ENCODE measurements around the gene ENTPD2.
"Not testable (repeated sequence)": the region's sequence is repeated elsewhere in the genome, so short reads cannot be mapped to it uniquely, and the experiment has no call there.

The ENTPD2 gene

DNA sequence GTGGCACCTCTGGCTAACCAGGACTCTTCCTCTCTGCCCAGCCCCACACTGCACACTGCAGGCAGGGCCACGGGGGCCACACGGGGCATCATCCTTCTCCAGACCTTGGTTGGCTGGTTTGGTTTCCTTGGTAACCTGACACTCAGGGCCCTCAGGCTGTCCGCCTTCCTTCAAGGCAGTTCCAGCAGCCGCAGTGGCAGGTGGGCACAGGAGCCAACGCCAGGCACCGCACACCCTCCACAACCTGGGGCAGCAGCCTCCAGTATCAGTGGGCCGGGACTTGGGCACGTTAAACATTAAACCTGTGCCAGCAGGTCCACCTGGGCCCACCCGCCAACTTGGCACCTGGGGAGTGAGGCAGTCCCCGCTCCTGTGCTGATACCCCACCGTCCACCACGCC, 9.8 kb downstream of the ENTPD2 start:
- no peak for DNase-seq

- DNase-seq: no peak
Observed at GRCh38 chr9:137042751-137043727, 10.8 kb downstream of the ENTPD2 start.

GRCh38 chr9:137041124-137041523, 12.7 kb downstream of the ENTPD2 start:
- DNase-seq: no peak

DNA sequence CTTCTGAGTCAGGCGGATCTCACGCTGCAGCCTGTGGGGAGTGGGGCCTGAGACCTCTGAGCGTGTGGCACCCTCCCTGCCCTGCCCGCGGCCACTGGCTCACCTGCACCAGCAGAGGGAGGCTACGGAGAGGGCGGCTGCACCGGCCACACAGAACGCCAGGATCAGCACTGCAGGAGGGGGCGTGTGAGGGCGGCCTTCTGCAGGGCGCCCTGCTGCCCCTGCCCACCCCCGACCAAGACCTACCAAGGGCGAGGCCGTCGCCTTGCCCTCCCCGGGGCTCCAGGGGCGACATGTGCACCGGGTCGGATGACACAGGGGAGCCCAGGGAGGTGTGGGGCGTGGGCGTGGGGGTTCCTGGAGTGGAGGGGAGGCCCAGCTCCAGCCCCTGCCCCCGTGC, 13.3 kb downstream of the ENTPD2 start:
- no peak for DNase-seq

GRCh38 chr9:137039611-137040366, 14.1 kb downstream of the ENTPD2 start:
- no peak for DNase-seq

- DNase-seq: no peak
Observed at GRCh38 chr9:137038916-137039315, 14.9 kb downstream of the ENTPD2 start.

DNA sequence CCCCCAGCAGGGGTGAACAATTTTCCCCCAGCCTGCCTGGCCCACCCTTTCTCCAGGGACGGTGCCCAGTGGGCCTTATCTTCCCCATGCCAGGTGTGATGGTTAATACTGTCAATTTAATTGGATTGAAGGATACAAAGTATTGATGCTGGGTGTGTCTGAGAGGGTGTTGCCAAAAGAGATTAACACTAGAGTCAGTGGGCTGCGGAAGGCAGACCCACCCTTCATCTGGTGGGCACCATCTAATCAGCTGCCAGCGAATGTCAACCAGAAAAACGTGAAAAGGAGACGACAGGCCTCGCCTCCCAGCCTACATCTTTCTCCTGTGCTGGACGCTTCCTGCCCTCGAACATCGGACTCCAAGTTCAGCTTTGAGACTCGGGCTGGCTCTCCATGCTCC, 16.4 kb downstream of the ENTPD2 start:
- no peak for DNase-seq

DNA sequence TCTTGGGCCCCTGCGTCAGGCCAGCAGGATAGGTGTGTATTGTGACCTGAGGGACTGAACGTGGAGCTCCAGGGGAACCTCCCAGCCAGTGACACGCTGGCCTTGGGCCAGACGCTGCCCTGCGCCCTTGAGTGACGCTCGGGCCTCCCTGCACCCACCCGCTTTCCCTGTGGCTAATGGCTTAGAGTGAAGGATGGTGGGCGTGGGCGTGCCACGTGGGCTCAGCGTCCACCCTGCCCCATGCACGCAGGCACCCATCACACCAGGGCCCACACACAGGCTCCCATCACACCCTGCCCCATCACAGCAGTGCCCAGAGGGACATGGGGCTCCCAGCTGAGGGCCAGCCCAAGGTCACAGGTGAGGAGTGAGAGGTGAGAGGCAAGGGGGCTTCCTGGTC, 16.8 kb downstream of the ENTPD2 start:
- no peak for DNase-seq

- DNase-seq: no peak
Observed at GRCh38 chr9:137035937-137036336, 17.9 kb downstream of the ENTPD2 start.

- no peak for DNase-seq
Observed at GRCh38 chr9:137035507-137035834, 18.4 kb downstream of the ENTPD2 start.

DNA sequence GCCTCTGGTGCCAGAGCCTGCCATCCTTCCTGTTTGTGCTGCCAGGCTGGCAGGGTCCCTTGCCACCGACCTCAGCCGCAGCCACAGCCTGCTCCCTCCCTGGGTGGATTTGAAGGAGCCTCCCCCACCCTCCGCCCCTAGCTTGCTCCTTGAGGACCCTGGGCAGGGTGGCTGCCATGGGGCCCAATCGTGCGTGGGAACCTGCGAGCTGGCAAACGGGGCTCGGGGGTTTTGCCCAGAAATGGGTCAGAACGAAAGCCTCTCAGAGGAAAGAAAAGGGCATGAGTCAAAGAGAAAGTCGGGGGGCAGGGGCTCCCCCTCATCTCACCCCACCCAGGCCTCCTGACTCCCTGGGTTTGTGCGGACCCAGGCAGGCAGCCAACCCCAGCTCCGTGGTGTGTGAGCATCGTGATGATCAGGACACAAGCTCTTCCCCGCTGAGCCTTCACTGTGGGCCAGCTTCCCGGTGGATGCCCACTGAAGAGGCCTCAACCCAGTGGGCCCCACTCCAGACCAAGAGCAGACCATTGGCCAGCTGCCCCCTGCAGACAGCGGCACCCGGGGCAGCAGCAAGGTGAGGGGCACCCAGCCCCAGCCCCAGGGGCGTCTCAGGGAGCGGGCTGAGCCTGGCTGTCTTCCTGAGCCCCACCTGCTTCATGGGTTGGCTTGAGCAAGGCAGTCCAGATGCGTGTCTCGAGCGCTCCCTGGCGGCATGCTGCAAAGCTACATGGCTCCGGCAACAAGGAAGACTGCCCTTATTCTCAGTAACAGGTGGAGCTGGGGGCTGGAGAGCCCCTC, 19.0 kb downstream of the ENTPD2 start:
- peak; percentile 68 for DNase-seq

- DNase-seq: no peak
Observed at GRCh38 chr9:137034039-137034708, 19.7 kb downstream of the ENTPD2 start.

DNA sequence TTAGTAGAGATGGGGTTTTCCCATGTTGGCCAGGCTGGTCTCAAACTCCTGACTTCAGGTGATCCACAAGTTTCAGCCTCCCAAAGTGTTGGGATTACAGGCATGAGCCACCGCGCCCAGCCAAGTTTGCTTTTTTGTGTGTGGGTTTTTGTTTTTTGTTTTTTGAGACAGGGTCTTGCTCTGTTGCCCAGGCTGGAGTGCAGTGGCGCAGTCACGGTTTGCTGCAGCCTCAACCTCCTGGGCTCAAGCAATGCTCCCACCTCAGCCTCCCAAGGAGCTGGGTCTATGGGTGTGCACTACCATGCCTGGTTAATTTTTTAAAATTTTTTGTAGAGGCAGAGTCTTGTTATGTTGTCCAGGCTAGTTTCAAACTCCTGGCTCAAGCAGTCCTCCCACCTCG, 20.4 kb downstream of the ENTPD2 start:
- not testable (repeated sequence) for DNase-seq

DNA sequence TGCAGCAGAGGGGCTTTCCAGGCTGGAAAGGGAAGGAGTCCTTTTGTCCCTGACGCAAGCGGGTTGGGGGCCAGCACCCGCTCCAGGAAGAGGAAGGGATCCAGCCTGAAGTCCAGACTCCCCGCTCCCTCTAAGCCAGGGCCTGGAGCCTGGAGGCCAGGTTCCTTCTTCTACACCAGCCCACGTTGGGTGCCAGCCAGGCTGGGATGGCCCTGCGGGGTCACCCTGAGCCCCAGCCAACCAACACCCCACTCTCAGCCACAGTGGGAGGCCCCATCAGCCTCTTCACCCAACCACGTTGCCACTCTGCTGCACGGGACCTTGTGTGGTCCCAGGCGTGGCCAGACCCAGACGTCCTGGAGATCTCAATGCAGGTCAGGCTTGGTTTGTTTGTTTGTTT, 21.0 kb downstream of the ENTPD2 start:
- no peak for DNase-seq

GRCh38 chr9:137031904-137032640, 21.8 kb downstream of the ENTPD2 start, which contains the start of gene FUT7:
Gene FUT7 (minus strand): TSS chr9:137032088. CDS start chr9:137031991, 97 bp downstream.
- DNase-seq: no peak

DNA sequence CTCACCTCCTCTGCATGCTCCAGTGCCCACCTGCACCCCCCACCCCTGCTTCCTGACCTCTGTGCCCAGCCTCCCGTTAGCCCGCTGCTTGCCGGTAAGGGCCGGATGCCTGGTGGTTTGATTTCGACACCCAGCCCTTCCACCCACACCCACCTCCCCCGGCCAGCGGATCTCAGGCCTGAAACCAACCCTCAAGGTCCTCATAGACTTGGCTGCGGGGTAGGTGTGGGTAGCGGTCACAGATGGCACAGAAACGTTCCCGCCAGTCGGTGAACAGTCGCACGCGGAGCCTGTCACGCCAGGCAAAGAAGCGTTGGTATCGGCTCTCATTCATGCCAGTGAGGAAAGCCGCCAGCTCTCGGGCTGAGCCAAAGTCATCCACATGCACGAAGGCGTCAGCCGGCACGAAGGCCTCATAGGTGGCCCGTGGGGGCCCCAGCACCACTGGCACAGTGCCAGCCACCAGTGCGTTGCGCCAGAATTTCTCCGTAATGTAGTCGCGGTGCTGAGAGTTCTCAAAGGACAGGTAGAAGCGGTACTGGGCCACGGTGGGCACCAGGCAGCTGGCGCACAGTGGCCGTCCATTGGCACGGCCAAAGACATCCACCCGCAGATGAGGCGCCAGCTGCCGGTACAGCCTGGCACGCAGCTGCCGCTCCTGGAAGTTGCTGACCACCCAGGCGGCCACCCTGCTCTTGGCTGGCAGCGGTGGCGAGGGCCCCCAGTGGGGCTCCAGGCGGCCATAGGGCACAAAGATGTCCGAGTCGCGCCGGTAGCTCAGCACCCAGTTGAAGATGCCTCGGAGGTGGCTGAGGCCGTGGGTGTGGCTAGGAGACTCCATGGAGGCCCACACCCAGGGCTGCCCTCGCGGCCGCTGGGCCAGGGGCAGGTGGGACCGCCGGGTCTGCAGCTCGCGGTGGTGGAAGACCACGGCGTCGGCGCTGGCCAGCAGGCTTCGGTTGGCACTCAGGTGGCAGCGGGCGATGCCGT, 23.0 kb downstream of the ENTPD2 start:
- DNase-seq: peak; percentile 72

GRCh38 chr9:137030006-137030405, 23.9 kb downstream of the ENTPD2 start:
- DNase-seq: peak; percentile 48

- peak; percentile 85 for DNase-seq
Observed at GRCh38 chr9:137029058-137029936, 24.6 kb downstream of the ENTPD2 start.

- peak; percentile 75 for DNase-seq
Observed at GRCh38 chr9:137028263-137029057, 25.4 kb downstream of the ENTPD2 start.
